Raji (cell line): Measurements from ENCODE around the gene CAPN8.

Experiments
- POLR2A ChIP-seq: IDR thresholded peaks from 2 replicates; pipeline ENCODE4 v1.6.1; 2011; ENCODE audit warnings: low read depth, low read length, control low read depth; ENCODE audit not compliant: insufficient read depth

The CAPN8 gene

GRCh38 chr1:223620297-223620897 is 45.1 kb downstream of the CAPN8 start:
- no peak for TF ChIP-seq POLR2A

- TF ChIP-seq POLR2A = no peak
These were observed 46.8 kb downstream of the CAPN8 start for GRCh38 chr1:223618680-223619079.

DNA sequence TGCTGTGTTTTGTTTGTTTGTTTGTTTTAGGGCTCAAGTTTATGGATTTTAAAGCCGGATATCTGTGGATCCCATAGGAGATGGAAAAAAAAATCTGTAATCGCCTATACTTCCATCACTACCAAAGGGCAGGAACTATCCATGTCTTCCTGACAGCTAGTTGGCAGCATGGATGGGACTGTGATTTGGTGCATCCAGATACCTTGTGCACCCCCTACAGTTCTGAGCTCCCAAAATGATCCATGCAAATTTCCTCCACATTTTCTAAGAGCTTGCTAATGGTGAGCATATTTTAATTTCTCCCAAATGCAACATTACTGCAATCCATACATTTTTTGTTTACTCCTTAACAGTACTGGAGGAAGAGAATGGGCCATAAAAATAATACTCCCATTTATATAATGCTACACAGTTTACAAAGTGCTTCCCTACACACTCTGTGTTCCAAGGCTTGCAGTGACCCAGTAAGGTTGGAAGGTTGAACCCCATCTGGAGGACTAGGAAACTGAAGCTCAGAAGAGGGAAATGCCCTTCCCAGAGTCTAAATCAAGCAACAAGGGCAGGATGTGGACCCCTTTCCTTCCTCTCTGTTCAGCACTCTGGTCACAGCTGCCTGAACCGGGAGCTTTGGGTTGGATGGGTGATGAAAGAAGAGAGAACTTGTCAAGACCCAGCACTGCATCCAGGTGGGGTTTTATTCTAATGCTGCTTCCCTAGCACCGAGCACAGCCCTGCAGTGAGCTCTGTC is 48.0 kb downstream of the CAPN8 start:
- no peak for TF ChIP-seq POLR2A

- TF ChIP-seq POLR2A = no peak
These were observed 48.9 kb downstream of the CAPN8 start for GRCh38 chr1:223616586-223616985.

- TF ChIP-seq POLR2A = no peak
These were observed 53.6 kb downstream of the CAPN8 start for GRCh38 chr1:223611936-223612335.

- TF ChIP-seq POLR2A = no peak
These were observed 55.5 kb downstream of the CAPN8 start for GRCh38 chr1:223609977-223610376.

DNA sequence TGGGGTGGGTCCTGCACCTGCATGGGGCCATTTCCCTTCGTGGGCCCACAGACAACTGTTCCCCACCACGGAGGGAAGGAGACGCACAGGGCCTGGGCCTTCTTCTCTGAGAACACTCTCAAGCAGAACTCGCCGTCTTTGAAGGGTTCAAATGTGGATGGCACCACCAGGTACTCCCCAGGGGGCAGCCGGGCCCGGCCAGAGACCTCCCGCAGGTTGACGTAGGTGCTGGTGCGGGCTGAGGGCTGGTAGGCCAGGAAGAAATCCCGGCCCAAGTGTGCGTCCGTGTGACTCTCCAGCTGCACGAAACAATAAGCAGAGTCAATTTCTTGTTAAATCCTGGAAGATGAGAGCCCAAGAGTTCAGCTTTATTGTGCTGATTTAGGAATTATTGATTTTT is 56.4 kb downstream of the CAPN8 start:
- TF ChIP-seq POLR2A = no peak

DNA sequence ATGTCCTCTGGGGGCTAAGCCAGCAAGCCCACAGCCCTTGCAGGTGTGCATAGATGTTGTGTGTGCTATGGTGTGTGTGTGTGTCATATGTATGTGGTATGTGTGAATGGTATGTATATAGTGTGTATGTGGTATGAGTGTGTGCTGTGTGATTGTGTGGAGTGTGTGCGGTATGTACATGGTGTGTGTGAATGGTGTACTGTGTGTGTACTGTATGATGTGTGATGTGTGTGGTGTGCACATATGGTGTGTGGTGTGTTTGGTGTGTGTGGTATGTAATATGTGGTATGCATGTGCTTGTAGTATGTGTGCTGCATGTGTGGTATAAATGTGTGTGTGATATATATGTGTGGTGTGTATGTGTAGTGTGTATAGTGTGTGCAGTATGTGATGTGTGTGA is 107.0 kb downstream of the CAPN8 start:
- TF ChIP-seq POLR2A = no peak

- no peak for TF ChIP-seq POLR2A
These were observed 108.4 kb downstream of the CAPN8 start for GRCh38 chr1:223557130-223557475.

DNA sequence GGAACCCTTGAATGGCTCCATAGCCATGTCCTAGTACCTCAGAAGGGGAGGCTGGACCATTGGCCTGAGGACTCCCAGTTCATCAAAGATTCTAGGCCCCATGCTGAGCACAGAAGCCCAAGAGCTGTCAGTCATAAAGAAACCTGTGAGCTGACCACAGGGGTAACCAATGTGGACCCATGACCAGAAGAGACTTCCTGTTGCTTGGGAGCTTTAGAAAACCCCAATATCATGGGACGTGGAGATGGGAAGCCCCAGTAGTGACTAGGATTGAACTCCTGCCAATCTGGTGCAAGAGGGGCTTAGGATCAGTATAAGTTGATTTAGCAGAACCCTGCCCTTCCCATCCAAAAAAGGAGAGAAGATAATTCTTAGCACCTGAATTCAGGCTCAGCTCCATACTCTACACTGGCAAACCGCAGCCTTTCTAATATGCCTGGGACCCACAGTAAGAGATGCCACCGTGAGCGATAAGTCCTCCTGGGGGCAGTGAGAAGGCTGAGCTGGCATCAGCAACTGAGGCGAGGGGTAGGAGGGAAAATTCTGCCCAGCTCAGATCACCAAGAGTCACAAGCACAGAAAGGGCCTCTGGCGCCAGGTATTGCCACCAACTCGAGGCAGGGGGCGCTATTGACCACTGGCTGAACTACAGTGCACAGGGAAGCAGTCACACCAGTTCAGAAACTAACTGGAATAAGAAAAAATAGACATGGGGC is 108.9 kb downstream of the CAPN8 start:
- TF ChIP-seq POLR2A = no peak

DNA sequence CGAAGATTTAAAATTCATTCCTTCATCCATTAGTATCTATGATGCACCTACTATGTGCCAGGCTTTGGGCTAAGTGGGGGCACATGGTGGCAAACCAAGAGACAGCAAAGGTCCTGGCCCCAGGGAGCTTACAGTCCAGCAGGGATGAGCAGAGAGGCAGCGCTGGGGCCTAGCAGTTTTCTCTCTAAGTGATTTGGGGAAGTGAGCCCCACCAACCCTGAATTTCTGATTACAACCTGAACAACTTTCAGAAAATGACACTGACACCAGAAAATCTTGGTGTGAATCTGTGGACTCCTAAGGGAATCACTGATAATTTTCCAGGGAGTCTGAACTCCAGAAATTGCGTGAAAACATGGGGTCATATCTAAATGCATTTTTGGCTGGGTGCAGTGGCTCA is 111.5 kb downstream of the CAPN8 start:
- no peak for TF ChIP-seq POLR2A

DNA sequence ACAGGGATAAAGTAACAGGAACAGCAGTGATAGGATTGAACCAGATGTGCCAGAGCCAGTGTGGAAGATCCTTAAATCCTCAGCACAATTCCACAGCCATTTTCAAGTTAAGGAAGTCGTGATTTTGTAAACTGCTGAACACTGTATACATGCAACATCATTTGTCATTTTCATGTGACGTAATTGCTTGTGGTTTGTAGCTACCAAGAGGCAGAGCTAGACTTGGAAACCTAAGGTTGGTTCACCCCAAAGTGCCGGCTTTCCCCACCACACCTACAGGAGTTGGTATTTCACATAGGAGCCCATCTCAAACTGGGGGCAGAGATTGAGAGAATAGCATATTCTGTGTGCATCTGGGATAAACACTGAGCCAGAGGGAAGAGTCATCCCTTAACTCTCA is 113.9 kb downstream of the CAPN8 start:
- TF ChIP-seq POLR2A = no peak

DNA sequence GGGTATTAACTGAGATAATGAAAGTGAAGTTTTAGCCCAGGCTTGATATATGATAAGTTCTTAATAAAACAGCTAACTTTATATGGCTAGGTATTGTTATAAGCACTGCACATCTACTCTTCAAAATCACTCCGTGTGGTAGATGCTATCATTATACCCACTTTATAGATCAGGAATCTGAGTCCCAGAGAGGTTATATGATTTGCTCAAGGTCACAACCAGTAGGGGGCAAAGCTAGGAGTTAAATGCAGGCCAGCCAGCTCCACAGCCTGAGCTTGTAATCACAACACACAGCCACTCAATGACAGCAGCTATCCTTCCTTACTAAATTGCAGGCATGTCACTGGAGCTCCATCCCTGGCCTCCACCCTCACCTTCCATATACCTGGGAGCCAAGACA is 115.8 kb downstream of the CAPN8 start:
- no peak for TF ChIP-seq POLR2A

DNA sequence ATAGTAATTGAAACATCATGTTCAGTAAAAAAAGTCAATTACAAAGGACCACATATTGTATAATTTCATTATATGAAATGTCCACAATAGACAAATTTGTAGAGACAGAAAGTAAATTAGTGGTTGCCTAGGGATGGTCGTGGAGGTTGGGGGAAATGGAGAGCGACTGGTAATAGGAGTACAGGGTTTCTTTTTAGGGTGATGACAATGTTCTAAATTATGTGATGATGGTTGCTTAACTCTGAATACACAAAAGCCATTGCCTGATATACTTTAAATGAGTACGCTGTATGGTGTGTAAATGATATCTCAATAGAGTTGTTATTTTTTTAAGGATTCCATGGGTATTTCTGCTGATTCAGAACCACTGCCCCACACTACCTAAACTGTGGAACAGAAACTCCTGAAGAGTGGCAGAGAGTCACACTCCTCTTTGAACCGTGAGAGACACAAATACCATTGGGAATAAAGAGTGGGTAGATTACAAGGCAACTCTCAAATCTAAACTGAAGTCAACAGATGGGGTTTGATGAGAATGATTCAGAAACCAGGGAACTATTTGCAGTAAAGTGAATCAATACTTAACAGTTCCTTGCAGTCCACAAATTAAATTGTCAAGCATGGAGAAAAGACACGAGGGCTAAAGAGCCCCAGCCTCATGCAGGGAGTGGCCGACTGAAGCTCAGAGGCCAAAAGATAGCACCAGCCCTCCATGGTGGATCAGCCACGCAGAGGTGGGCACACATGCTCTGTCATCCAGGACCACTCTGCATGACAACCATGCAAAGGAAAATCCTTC is 118.0 kb downstream of the CAPN8 start:
- no peak for TF ChIP-seq POLR2A

GRCh38 chr1:223545343-223545742 is 120.2 kb downstream of the CAPN8 start:
- no peak for TF ChIP-seq POLR2A
